ENCODE data around the gene FAM181A.

DNA sequence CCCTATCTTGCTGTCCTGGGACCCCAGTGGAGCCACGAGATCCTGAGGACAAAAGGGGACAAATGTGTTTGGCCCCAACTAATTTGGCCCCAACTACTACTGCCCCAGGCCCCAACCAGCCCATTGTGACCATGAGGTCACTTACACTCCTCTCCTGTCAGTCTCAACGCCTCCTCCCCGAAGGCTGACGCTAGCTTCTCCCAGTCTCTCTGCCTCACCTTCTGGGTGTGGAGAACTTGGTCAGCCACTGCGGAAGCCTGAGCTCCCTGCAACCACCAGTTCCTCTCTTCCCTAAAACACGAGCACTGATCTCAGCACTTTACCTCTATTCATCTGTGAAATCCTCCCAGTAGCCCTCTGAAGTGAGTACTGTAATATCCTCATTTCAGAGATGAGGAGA lies 13.3 kb downstream of the FAM181A start:
- TF ChIP-seq, protein P1, sequence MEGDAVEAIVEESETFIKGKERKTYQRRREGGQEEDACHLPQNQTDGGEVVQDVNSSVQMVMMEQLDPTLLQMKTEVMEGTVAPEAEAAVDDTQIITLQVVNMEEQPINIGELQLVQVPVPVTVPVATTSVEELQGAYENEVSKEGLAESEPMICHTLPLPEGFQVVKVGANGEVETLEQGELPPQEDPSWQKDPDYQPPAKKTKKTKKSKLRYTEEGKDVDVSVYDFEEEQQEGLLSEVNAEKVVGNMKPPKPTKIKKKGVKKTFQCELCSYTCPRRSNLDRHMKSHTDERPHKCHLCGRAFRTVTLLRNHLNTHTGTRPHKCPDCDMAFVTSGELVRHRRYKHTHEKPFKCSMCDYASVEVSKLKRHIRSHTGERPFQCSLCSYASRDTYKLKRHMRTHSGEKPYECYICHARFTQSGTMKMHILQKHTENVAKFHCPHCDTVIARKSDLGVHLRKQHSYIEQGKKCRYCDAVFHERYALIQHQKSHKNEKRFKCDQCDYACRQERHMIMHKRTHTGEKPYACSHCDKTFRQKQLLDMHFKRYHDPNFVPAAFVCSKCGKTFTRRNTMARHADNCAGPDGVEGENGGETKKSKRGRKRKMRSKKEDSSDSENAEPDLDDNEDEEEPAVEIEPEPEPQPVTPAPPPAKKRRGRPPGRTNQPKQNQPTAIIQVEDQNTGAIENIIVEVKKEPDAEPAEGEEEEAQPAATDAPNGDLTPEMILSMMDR (IDR thresholded peaks at IDR 0.05; ENCODE audit: insufficient read depth, low read length) = no peak
- TF ChIP-seq POLR2AphosphoS5 (IDR thresholded peaks at IDR 0.05; ENCODE audit: low read depth) (no peak), GABPA (IDR thresholded peaks at IDR 0.05; ENCODE audit: low read depth) (no peak)
- TF ChIP-seq, protein P2, sequence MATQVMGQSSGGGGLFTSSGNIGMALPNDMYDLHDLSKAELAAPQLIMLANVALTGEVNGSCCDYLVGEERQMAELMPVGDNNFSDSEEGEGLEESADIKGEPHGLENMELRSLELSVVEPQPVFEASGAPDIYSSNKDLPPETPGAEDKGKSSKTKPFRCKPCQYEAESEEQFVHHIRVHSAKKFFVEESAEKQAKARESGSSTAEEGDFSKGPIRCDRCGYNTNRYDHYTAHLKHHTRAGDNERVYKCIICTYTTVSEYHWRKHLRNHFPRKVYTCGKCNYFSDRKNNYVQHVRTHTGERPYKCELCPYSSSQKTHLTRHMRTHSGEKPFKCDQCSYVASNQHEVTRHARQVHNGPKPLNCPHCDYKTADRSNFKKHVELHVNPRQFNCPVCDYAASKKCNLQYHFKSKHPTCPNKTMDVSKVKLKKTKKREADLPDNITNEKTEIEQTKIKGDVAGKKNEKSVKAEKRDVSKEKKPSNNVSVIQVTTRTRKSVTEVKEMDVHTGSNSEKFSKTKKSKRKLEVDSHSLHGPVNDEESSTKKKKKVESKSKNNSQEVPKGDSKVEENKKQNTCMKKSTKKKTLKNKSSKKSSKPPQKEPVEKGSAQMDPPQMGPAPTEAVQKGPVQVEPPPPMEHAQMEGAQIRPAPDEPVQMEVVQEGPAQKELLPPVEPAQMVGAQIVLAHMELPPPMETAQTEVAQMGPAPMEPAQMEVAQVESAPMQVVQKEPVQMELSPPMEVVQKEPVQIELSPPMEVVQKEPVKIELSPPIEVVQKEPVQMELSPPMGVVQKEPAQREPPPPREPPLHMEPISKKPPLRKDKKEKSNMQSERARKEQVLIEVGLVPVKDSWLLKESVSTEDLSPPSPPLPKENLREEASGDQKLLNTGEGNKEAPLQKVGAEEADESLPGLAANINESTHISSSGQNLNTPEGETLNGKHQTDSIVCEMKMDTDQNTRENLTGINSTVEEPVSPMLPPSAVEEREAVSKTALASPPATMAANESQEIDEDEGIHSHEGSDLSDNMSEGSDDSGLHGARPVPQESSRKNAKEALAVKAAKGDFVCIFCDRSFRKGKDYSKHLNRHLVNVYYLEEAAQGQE (IDR thresholded peaks at IDR 0.05; ENCODE audit: insufficient replicate concordance, low read depth) = no peak
